ENCODE measurements around the gene NFATC1. TPM values are rescaled to one million over a fixed set of nuclear protein-coding genes. Genes with fewer than 3 reads are reported as not detected.
"Not testable (repeated sequence)": the region's sequence is repeated elsewhere in the genome, so short reads cannot be mapped to it uniquely, and the experiment has no call there.

Gene NFATC1
- total RNA-seq, 3 donors from 2014 or later = 10.9 to 18.0 (median 12.9) TPM

DNA sequence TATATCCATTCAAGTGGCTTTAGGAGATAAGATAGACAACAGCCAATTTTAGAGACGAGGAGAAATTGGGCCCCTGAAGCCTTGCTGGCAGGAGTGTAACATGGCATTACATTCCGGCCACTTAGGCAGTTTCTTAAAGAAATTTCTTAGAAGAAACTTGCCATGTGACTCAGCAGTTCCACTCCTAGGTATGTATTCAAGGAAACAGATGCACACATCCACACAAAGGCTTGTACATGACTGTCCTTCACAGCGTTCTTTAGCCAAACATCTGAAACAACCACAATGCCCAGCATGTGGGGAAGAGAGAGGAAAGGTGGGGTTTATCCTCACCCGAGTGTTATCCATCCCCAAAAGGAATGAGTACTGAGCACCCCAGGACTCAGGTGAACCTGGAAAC, 107.1 kb downstream of the NFATC1 start:
- H3K4me3 ChIP-seq = no peak overlapping the region
- no peak overlapping the region for H3K27ac ChIP-seq
- H3K4me1 ChIP-seq = peaks cover 0 to 6% of the 10 kb centered on the region in 2 donors
- peaks cover 0 to 14% of the 10 kb centered on the region in 2 donors for H3K9me3 ChIP-seq
- intact Hi-C loops (cut with DNase I; ENCODE audit: low total_unique reads) = no loop called here
- no peak for DNase-seq (ENCODE audit: low spot score in 2 of 2)
- no peaks in the 10 kb centered on the region for H3K36me3 ChIP-seq
- H3K27me3 ChIP-seq = no peaks in the 10 kb centered on the region
- TF ChIP-seq POLR2AphosphoS5 (IDR thresholded peaks at IDR 0.05) (no peak), POLR2A (IDR thresholded peaks at IDR 0.05) (no peak)
- TF ChIP-seq, protein P1, sequence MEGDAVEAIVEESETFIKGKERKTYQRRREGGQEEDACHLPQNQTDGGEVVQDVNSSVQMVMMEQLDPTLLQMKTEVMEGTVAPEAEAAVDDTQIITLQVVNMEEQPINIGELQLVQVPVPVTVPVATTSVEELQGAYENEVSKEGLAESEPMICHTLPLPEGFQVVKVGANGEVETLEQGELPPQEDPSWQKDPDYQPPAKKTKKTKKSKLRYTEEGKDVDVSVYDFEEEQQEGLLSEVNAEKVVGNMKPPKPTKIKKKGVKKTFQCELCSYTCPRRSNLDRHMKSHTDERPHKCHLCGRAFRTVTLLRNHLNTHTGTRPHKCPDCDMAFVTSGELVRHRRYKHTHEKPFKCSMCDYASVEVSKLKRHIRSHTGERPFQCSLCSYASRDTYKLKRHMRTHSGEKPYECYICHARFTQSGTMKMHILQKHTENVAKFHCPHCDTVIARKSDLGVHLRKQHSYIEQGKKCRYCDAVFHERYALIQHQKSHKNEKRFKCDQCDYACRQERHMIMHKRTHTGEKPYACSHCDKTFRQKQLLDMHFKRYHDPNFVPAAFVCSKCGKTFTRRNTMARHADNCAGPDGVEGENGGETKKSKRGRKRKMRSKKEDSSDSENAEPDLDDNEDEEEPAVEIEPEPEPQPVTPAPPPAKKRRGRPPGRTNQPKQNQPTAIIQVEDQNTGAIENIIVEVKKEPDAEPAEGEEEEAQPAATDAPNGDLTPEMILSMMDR (IDR thresholded peaks at IDR 0.05) = no peak

DNA sequence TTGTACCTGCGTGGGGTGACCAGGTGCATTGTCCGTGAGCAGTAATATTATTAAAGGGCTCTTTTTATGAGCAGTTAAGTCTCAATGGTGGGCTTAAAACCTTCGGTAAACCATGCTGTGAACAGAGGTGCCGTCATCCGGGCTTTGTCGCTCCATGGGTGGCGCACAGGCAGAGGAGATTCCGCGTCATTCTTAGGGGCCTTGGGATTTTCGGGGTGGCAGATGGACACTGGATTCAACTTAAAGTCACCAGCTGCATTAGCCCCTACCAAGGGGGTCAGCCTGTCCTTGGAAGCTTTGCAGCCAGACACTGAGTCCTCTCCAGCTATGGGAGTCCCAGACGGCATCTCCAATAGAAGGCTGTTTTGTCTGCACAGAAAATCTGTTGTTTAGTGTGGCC, 107.7 kb downstream of the NFATC1 start:
- H3K27ac ChIP-seq = no peak overlapping the region
- H3K4me1 ChIP-seq = peaks cover 0 to 6% of the 10 kb centered on the region in 2 donors
- H3K36me3 ChIP-seq = no peaks in the 10 kb centered on the region
- H3K27me3 ChIP-seq = no peaks in the 10 kb centered on the region
- intact Hi-C loops (cut with DNase I; ENCODE audit: low total_unique reads) = no loop called here
- DNase-seq (ENCODE audit: low spot score in 2 of 2) = peak in 1 of 2 donors; percentile 7
- H3K4me3 ChIP-seq = no peak overlapping the region
- H3K9me3 ChIP-seq = peaks cover 0 to 14% of the 10 kb centered on the region in 2 donors
- TF ChIP-seq, protein P1 (IDR thresholded peaks at IDR 0.05) = no peak
- TF ChIP-seq POLR2A (IDR thresholded peaks at IDR 0.05) (no peak), POLR2AphosphoS5 (IDR thresholded peaks at IDR 0.05) (no peak)

DNA sequence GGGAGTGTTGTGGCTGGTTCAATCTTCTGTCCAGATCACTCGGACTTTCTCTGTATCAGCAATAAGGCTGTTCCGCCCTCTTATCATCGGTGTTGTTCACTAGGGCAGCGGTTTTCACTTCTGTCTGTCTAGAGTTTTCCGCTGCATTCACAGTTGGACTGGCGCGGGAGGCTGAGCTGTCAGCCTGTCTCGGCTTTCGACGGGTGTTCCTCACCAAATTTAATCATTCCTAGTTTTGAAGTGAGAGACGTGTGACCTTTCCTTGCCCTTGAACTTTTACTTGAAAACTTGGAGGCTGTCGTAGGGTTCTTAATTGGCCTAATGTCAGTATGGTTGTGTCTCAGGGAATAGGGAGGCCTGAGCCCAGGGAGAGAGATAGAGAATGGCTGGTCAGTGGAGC, 108.3 kb downstream of the NFATC1 start:
- Histone ChIP-seq H3K36me3 (no peaks in the 10 kb centered on the region), H3K27me3 (no peaks in the 10 kb centered on the region), H3K4me1 (peaks cover 0 to 6% of the 10 kb centered on the region in 2 donors), H3K9me3 (peaks cover 0 to 8% of the 10 kb centered on the region in 2 donors), H3K27ac (no peak overlapping the region), H3K4me3 (no peak overlapping the region)
- DNase-seq (ENCODE audit: low spot score in 2 of 2) = no peak
- no peak for TF ChIP-seq POLR2A (IDR thresholded peaks at IDR 0.05)
- intact Hi-C loops (cut with DNase I; ENCODE audit: low total_unique reads) = no loop called here

DNA sequence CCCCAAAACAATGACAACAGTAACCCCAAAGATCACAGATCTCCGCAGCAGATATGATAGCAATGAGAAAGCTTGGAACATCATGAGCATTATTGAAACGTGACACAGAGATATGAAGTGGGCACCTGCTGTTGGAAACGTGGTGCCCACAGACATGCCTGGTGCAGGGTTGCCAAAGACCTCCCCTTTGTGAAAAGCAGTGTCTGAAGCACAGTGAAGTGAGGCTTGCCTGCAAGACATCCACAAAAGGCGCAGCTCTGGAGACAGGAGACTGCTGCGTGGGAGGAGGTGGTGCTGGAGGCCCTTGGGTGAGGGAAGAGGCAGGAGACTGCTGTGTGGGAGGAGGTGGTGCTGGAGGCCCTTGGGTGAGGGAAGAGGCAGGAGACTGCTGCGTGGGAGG, 108.8 kb downstream of the NFATC1 start:
- intact Hi-C loops (cut with DNase I; ENCODE audit: low total_unique reads); H3K4me1 ChIP-seq; H3K4me3 ChIP-seq: not testable (repeated sequence)

DNA sequence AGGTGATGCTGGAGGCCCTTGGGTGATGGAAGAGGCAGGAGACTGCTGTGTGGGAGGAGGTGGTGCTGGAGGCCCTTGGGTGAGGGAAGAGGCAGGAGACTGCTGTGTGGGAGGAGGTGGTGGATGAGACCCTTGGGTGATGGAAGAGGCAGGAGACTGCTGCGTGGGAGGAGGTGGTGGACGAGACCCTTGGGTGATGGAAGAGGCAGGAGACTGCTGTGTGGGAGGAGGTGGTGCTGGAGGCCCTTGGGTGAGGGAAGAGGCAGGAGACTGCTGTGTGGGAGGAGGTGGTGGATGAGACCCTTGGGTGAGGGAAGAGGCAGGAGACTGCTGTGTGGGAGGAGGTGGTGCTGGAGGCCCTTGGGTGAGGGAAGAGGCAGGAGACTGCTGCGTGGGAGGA, 109.7 kb downstream of the NFATC1 start:
- H3K4me3 ChIP-seq; H3K9me3 ChIP-seq; H3K4me1 ChIP-seq; H3K36me3 ChIP-seq; H3K27me3 ChIP-seq; intact Hi-C loops (cut with DNase I; ENCODE audit: low total_unique reads): not testable (repeated sequence)
- peak overlapping the region in 1 of 2 donors; percentile 94 for H3K27ac ChIP-seq
- peak in 1 of 2 donors; percentile 2 for DNase-seq (ENCODE audit: low spot score in 2 of 2)

More for the DNA sequence above, 108.8 kb downstream of the NFATC1 start:
- H3K9me3 ChIP-seq, H3K27me3 ChIP-seq, H3K27ac ChIP-seq, H3K36me3 ChIP-seq: not testable (repeated sequence)
- peak in 1 of 2 donors; percentile 7 for DNase-seq (ENCODE audit: low spot score in 2 of 2)

DNA sequence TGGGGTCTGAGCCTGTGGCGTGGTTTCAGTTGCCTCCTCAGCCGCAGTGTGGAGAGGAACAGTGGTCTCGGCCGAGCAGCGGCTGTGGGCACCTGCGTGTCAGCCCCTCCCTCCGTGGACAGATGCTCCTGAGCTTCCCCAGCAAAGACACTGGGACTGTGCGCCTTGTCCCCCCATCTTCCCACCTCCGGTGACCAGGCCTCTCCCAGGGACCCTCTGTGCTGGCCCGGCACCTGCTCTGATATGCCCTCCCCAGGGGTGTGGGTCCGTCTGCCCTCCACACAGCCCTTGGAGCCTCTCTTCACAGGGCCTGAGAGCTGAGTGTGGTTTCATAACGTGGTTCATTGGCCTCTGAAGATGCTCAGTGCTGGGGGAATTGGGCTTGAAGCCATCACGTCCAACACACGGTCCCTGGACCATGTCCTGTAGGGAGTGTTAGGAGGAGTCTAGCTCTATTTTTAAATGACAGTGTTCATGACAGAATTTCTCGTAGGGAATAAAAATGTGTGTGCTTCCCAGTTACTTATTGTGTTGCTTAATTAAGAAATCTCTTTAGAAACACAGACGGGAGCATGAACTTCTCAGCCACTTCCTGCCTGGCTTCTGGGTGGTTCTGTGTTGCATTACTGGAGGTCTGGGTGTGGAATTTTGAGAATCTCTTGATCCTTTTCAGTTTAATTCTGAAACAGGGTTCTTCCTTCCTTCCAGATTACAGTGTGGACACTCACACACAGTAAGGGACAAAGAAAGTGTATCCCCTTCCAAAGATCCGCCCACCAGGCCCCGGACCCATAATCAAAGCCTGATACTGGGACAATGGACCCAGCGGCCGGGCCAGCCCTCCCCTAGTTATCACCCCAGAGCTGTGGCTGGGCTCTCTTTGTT, 110.7 kb downstream of the NFATC1 start:
- H3K9me3 ChIP-seq = no peaks in the 10 kb centered on the region
- intact Hi-C loops (cut with DNase I; ENCODE audit: low total_unique reads) = no loop called here
- TF ChIP-seq POLR2A (IDR thresholded peaks at IDR 0.05) = no peak
- TF ChIP-seq, protein P1 (IDR thresholded peaks at IDR 0.05) = no peak
- no peak for TF ChIP-seq POLR2AphosphoS5 (IDR thresholded peaks at IDR 0.05)
- peak overlapping the region in 2 of 3 donors; percentile 51 to 69 for H3K4me3 ChIP-seq
- H3K36me3 ChIP-seq = no peaks in the 10 kb centered on the region
- DNase-seq (ENCODE audit: low spot score in 2 of 2) = peak in 1 of 2 donors; percentile 43
- H3K27ac ChIP-seq = peak overlapping the region; percentile 84 to 94
- peaks cover 0 to 6% of the 10 kb centered on the region in 2 donors for H3K4me1 ChIP-seq
- no peaks in the 10 kb centered on the region for H3K27me3 ChIP-seq
